Parathyroid adenoma (tissue), 2 donors: ENCODE measurements around the gene CD53.

Experiments
- H2AFZ ChIP-seq: fragments of 300-600 bp; sonication (generic); one replicate; pipeline ENCODE4 v1.7.0; 2017; ENCODE audit warnings: antibody characterized with exemption, mild to moderate bottlenecking
- H3K27ac ChIP-seq: fragments of 300-600 bp; sonication (generic); one replicate; pipeline ENCODE4 v1.7.0; 2017
- H3K27me3 ChIP-seq: fragments of 300-600 bp; sonication (generic); one replicate; pipeline ENCODE4 v1.7.0; 2017; ENCODE audit warnings: low read length; ENCODE audit not compliant: control insufficient read depth, insufficient read depth
- H3K36me3 ChIP-seq: fragments of 300-600 bp; sonication (generic); one replicate; pipeline ENCODE4 v1.7.0; 2017; ENCODE audit warnings: low read length; ENCODE audit not compliant: control insufficient read depth, insufficient read depth
- H3K4me1 ChIP-seq: fragments of 300-600 bp; sonication (generic); one replicate; pipeline ENCODE4 v1.7.0; 2017; ENCODE audit warnings: control low read depth
- H3K4me2 ChIP-seq: fragments of 300-600 bp; sonication (generic); one replicate; pipeline ENCODE4 v1.7.0; 2017; ENCODE audit warnings: low read length
- H3K4me3 ChIP-seq: fragments of 300-600 bp; sonication (generic); one replicate; pipeline ENCODE4 v1.7.0; 2017; ENCODE audit warnings: low read depth, low read length
- H3K79me2 ChIP-seq: fragments of 300-600 bp; sonication (generic); one replicate; pipeline ENCODE4 v1.7.0; 2017; ENCODE audit warnings: control low read depth
- H3K9ac ChIP-seq: fragments of 300-600 bp; sonication (generic); one replicate; pipeline ENCODE4 v1.7.0; 2017; ENCODE audit warnings: mild to moderate bottlenecking
- H3K9me3 ChIP-seq: fragments of 300-600 bp; sonication (generic); one replicate; pipeline ENCODE4 v1.7.0; 2017; ENCODE audit warnings: low read length; ENCODE audit not compliant: control insufficient read depth
- CTCF ChIP-seq: fragments of 300-600 bp; sonication (generic); IDR thresholded peaks from one replicate; pipeline ENCODE4 v1.7.0; 2017; ENCODE audit warnings: antibody characterized with exemption, mild to moderate bottlenecking
- donor health status: primary hyperparathyroidism.

Gene CD53

GRCh38 chr1:110912784-110913183, 39.8 kb downstream of the CD53 start:
- Histone ChIP-seq H3K36me3 (no peaks in the 10 kb centered on the region), H3K9ac (no peak overlapping the region), H3K4me2 (no peak overlapping the region), H2AFZ (no peak overlapping the region), H3K9me3 (no peaks in the 10 kb centered on the region), H3K27ac (no peak overlapping the region), H3K4me1 (no peaks in the 10 kb centered on the region), H3K27me3 (no peaks in the 10 kb centered on the region), H3K79me2 (no peaks in the 10 kb centered on the region), H3K4me3 (no peak overlapping the region)
- no peak for TF ChIP-seq CTCF

GRCh38 chr1:110914676-110915075, 41.7 kb downstream of the CD53 start:
- no peaks in the 10 kb centered on the region for H3K27me3 ChIP-seq
- no peak overlapping the region for H2AFZ ChIP-seq
- no peaks in the 10 kb centered on the region for H3K9me3 ChIP-seq
- H3K9ac ChIP-seq, result no peak overlapping the region
- no peaks in the 10 kb centered on the region for H3K4me1 ChIP-seq
- no peak for TF ChIP-seq CTCF
- no peak overlapping the region for H3K4me3 ChIP-seq
- no peak overlapping the region for H3K27ac ChIP-seq
- no peaks in the 10 kb centered on the region for H3K36me3 ChIP-seq
- H3K4me2 ChIP-seq, result no peak overlapping the region
- H3K79me2 ChIP-seq, result no peaks in the 10 kb centered on the region

- Histone ChIP-seq H3K4me1 (no peaks in the 10 kb centered on the region), H3K4me2 (no peak overlapping the region), H2AFZ (no peak overlapping the region), H3K36me3 (no peaks in the 10 kb centered on the region), H3K79me2 (no peaks in the 10 kb centered on the region), H3K27me3 (no peaks in the 10 kb centered on the region), H3K9ac (no peak overlapping the region), H3K9me3 (no peaks in the 10 kb centered on the region), H3K27ac (no peak overlapping the region), H3K4me3 (no peak overlapping the region)
- TF ChIP-seq CTCF, result no peak
Observed at GRCh38 chr1:110915804-110916203, 42.9 kb downstream of the CD53 start.

GRCh38 chr1:110916274-110916668, 43.3 kb downstream of the CD53 start:
- Histone ChIP-seq H2AFZ (no peak overlapping the region), H3K9me3 (no peaks in the 10 kb centered on the region), H3K27me3 (no peaks in the 10 kb centered on the region), H3K4me3 (no peak overlapping the region), H3K4me2 (no peak overlapping the region), H3K36me3 (no peaks in the 10 kb centered on the region), H3K79me2 (no peaks in the 10 kb centered on the region), H3K9ac (no peak overlapping the region), H3K27ac (no peak overlapping the region), H3K4me1 (no peaks in the 10 kb centered on the region)
- no peak for TF ChIP-seq CTCF

- no peak for TF ChIP-seq CTCF
- H3K4me1 ChIP-seq, result no peaks in the 10 kb centered on the region
Observed at GRCh38 chr1:110916669-110917306, 43.8 kb downstream of the CD53 start.

More at GRCh38 chr1:110916669-110917306, 43.8 kb downstream of the CD53 start:
- Histone ChIP-seq H3K9me3 (no peaks in the 10 kb centered on the region), H3K27me3 (no peaks in the 10 kb centered on the region), H3K27ac (no peak overlapping the region), H3K4me2 (no peak overlapping the region), H3K4me3 (no peak overlapping the region), H3K9ac (no peak overlapping the region), H3K79me2 (no peaks in the 10 kb centered on the region), H2AFZ (no peak overlapping the region), H3K36me3 (no peaks in the 10 kb centered on the region)
